Trophoblast cell (in vitro differentiated cells and primary cell): Measurements from ENCODE around the gene ERCC6L.

Experiments
- DNase-seq, 2 donors: peaks; one replicate each; pipeline ENCODE4 v3.0.0-alpha.2; 2016
- H2AFZ ChIP-seq: 2 replicates; pipeline ENCODE4 v1.6.1; 2013; ENCODE audit warnings: low read length, moderate library complexity, mild to moderate bottlenecking; ENCODE audit not compliant: insufficient read depth, poor library complexity
- H2AK5ac ChIP-seq: 2 replicates; pipeline ENCODE4 v1.6.1; 2013; ENCODE audit warnings: mild to moderate bottlenecking, low read length
- H2BK120ac ChIP-seq: 2 replicates; pipeline ENCODE4 v1.6.1; 2013; ENCODE audit warnings: low read length, mild to moderate bottlenecking, moderate library complexity; ENCODE audit not compliant: insufficient read depth, poor library complexity
- H2BK12ac ChIP-seq: 2 replicates; pipeline ENCODE4 v1.6.1; 2013; ENCODE audit warnings: mild to moderate bottlenecking, low read length, moderate library complexity
- H2BK5ac ChIP-seq: 2 replicates; pipeline ENCODE4 v1.6.1; 2013; ENCODE audit warnings: low read length, low read depth, moderate library complexity, mild to moderate bottlenecking; ENCODE audit not compliant: poor library complexity
- H3K14ac ChIP-seq: 2 replicates; pipeline ENCODE4 v1.6.1; 2013; ENCODE audit warnings: mild to moderate bottlenecking, low read length
- H3K18ac ChIP-seq: 2 replicates; pipeline ENCODE4 v1.6.1; 2013; ENCODE audit warnings: mild to moderate bottlenecking, low read length
- H3K23ac ChIP-seq: 2 replicates; pipeline ENCODE4 v1.6.1; 2013; ENCODE audit warnings: low read length
- H3K27ac ChIP-seq: 2 replicates; pipeline ENCODE4 v1.5.1; 2013; ENCODE audit warnings: low read depth, mild to moderate bottlenecking, inconsistent platforms, low read length, moderate library complexity
- H3K27me3 ChIP-seq: 2 replicates; pipeline ENCODE4 v1.6.1; 2013; ENCODE audit warnings: inconsistent platforms, mild to moderate bottlenecking, low read length, moderate library complexity; ENCODE audit not compliant: insufficient read depth
- H3K36me3 ChIP-seq, 2 experiments: 1 replicate in 1 of 2; 2 replicates in 1 of 2; pipeline ENCODE4 v1.6.1; 2013; ENCODE audit warnings: low read length in 2 of 2, mild to moderate bottlenecking in 2 of 2, moderate library complexity in 1 of 2; ENCODE audit not compliant: insufficient read depth in 2 of 2, control insufficient read depth in 1 of 2
- H3K4ac ChIP-seq: 2 replicates; pipeline ENCODE4 v1.6.1; 2013; ENCODE audit warnings: low read depth, mild to moderate bottlenecking, low read length, moderate library complexity
- H3K4me1 ChIP-seq, 2 experiments: 1 replicate in 1 of 2; 2 replicates in 1 of 2; pipeline ENCODE4 v1.6.1; 2013; ENCODE audit warnings: low read length in 2 of 2, mild to moderate bottlenecking in 2 of 2, moderate library complexity in 1 of 2; ENCODE audit not compliant: insufficient read depth in 2 of 2, control insufficient read depth in 1 of 2
- H3K4me2 ChIP-seq: 2 replicates; pipeline ENCODE4 v1.6.1; 2013; ENCODE audit warnings: inconsistent platforms, mild to moderate bottlenecking, low read length, moderate library complexity
- H3K4me3 ChIP-seq: 2 replicates; pipeline ENCODE4 v1.5.1; 2013; ENCODE audit warnings: mild to moderate bottlenecking, low read depth, low read length, inconsistent platforms
- H3K79me1 ChIP-seq: one replicate; pipeline ENCODE4 v1.6.1; 2013; ENCODE audit warnings: low read length
- H3K79me2 ChIP-seq: 2 replicates; pipeline ENCODE4 v1.6.1; 2013; ENCODE audit warnings: low read length, mild to moderate bottlenecking; ENCODE audit not compliant: control insufficient read depth, insufficient read depth, poor library complexity
- H3K9ac ChIP-seq: 2 replicates; pipeline ENCODE4 v1.6.1; 2013; ENCODE audit warnings: mild to moderate bottlenecking, low read length
- H3K9me3 ChIP-seq: 2 replicates; pipeline ENCODE4 v1.6.1; 2013; ENCODE audit warnings: low read depth, mild to moderate bottlenecking, control low read depth, inconsistent platforms, low read length; ENCODE audit not compliant: insufficient read depth
- H4K12ac ChIP-seq: 2 replicates; pipeline ENCODE4 v1.6.1; 2013; ENCODE audit warnings: low read depth, mild to moderate bottlenecking, low read length, moderate library complexity
- H4K8ac ChIP-seq: 2 replicates; pipeline ENCODE4 v1.6.1; 2013; ENCODE audit warnings: low read depth, mild to moderate bottlenecking, low read length, moderate library complexity
- H4K91ac ChIP-seq: one replicate; pipeline ENCODE4 v1.6.1; 2013; ENCODE audit warnings: low read depth, mild to moderate bottlenecking, low read length, moderate library complexity
- WGBS: extraction: QIAGEN DNeasy Blood & Tissue Kit; methylation state at CpG from one replicate; pipeline ENCODE4 v1.1.7; 2013; ENCODE audit warnings: missing lambda C conversion rate; ENCODE audit not compliant: insufficient read length, insufficient coverage; ENCODE audit errors: extremely low coverage; 5-methylcytosine and 5-hydroxymethylcytosine counted together

The ERCC6L gene

DNA sequence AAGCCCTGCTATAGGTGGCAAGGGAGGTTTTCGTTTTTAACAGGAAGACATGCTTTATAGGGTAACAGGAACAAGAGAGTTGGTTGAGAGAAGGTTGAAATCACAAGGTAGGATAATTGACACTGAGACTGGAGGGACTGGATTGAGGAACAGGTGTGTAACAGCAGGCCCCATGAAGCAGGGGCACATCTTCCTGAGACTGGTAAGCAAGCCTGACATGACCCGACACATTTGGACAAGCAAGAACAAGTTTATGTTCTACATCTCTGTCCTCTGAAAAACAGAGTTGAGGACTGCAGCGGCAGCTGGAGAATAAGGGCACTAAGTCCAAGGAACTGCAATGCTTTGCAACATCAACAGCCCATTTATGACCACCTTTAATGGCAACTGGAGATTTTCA is 33.0 kb upstream of the ERCC6L start:
- H3K4me2 ChIP-seq = no peak overlapping the region
- peaks cover 2% of the 10 kb centered on the region for H3K79me2 ChIP-seq
- H4K8ac ChIP-seq = no peak overlapping the region
- no peak overlapping the region for H3K18ac ChIP-seq
- no peaks in the 10 kb centered on the region for H3K27me3 ChIP-seq
- H4K12ac ChIP-seq = no peak overlapping the region
- WGBS = no CpG with 5 or more reads among the region's 3 CpGs
- H3K9me3 ChIP-seq = no peaks in the 10 kb centered on the region
- no peak overlapping the region for H3K27ac ChIP-seq
- no peak overlapping the region for H4K91ac ChIP-seq
- H3K9ac ChIP-seq = no peak overlapping the region
- no peak overlapping the region for H3K14ac ChIP-seq
- H3K23ac ChIP-seq = no peak overlapping the region
- H3K79me1 ChIP-seq = peaks cover 2% of the 10 kb centered on the region
- no peak overlapping the region for H2AFZ ChIP-seq
- no peak for DNase-seq
- H3K36me3 ChIP-seq = peaks cover 31 to 58% of the 10 kb centered on the region in 2 experiments
- H2BK12ac ChIP-seq = no peak overlapping the region
- H2AK5ac ChIP-seq = no peak overlapping the region
- H2BK120ac ChIP-seq = no peak overlapping the region
- no peak overlapping the region for H3K4me3 ChIP-seq
- no peaks in the 10 kb centered on the region for H3K4me1 ChIP-seq
- H3K4ac ChIP-seq = no peak overlapping the region
- no peak overlapping the region for H2BK5ac ChIP-seq

DNA sequence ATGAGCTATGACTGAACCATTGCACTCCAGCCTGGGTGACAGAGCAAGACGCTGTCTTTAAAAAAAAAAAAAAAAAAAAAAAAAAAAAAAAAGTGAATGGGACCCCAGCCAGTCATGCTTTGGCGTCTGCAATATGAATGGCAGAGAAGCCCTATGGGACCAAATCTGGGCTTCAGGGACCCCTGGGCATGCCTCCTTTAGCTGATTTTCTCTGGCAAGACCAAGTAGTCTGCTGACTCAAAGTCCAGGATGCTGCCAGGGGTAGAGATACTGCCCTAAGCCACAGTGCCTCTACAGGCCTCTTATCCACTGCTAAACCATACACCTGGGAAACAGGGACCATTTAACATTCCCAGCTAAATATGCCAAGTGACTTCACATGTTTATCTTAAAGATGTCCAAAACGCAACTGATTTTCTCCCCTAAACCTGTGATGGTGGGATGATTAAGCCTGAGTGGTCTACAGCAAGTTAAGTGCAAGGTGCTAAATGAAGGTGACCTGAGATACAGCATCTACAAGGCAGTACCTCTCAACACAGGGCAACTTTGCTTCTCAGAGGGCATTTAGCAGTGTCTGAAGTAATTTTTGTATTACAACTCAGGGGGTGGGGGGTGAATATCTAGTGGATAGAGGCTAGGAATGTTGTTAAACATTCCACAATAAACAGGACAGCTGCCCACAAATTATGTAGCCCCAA is 32.4 kb upstream of the ERCC6L start:
- H3K27ac ChIP-seq = no peak overlapping the region

DNA sequence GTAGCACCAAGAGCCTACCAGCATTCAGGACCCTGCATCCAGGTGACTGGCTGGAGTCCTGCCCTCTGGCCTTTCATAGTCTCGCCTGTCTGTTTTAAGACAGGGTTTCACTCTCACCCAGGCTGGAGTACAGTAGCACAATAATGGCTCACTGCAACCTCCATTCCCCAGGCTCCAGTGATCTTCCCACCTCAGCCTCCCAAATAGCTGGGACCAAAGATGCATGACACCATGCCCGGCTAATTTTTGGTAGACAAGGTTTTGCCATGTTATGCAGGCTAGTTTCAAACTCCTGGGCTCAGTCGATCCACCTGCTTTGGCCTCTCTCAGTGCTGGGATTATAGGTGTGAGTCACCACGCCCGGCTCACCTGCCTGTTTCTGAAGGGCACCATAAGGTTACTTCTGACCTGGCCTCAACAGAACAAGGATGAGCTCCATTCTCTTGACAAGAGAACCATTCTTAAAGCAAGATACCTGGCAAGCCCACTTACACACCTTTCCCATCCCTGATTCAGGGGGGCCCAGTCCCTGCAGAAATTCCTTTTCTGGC is 31.6 kb upstream of the ERCC6L start:
- Histone ChIP-seq H3K4ac (no peak overlapping the region), H2BK5ac (no peak overlapping the region), H3K14ac (no peak overlapping the region), H4K12ac (no peak overlapping the region), H2BK12ac (no peak overlapping the region), H3K36me3 (peaks cover 31 to 55% of the 10 kb centered on the region in 2 experiments), H3K9me3 (no peaks in the 10 kb centered on the region), H3K4me2 (no peak overlapping the region), H2AK5ac (no peak overlapping the region), H3K79me1 (no peaks in the 10 kb centered on the region), H3K23ac (no peak overlapping the region), H3K9ac (no peak overlapping the region), H3K79me2 (no peaks in the 10 kb centered on the region), H3K4me3 (no peak overlapping the region), H4K8ac (no peak overlapping the region), H2AFZ (no peak overlapping the region), H2BK120ac (no peak overlapping the region), H4K91ac (no peak overlapping the region), H3K18ac (no peak overlapping the region), H3K27ac (no peak overlapping the region), H3K27me3 (no peaks in the 10 kb centered on the region), H3K4me1 (no peaks in the 10 kb centered on the region)
- WGBS = no CpG with 5 or more reads among the region's 5 CpGs
- DNase-seq = no peak

More for the DNA sequence above, 32.4 kb upstream of the ERCC6L start:
- H3K9ac ChIP-seq = no peak overlapping the region
- no peak overlapping the region for H4K12ac ChIP-seq
- H3K4me2 ChIP-seq = no peak overlapping the region
- H3K9me3 ChIP-seq = no peaks in the 10 kb centered on the region
- H3K18ac ChIP-seq = no peak overlapping the region
- DNase-seq = no peak
- H2BK12ac ChIP-seq = no peak overlapping the region
- WGBS = no CpG with 5 or more reads among the region's 3 CpGs
- H2BK120ac ChIP-seq = no peak overlapping the region
- H2AK5ac ChIP-seq = no peak overlapping the region
- H3K79me1 ChIP-seq = no peaks in the 10 kb centered on the region
- H3K4ac ChIP-seq = no peak overlapping the region
- H3K27me3 ChIP-seq = no peaks in the 10 kb centered on the region
- peaks cover 31 to 58% of the 10 kb centered on the region in 2 experiments for H3K36me3 ChIP-seq
- H2AFZ ChIP-seq = no peak overlapping the region
- H2BK5ac ChIP-seq = no peak overlapping the region
- no peak overlapping the region for H3K4me3 ChIP-seq
- no peaks in the 10 kb centered on the region for H3K4me1 ChIP-seq
- no peak overlapping the region for H3K14ac ChIP-seq
- no peak overlapping the region for H4K91ac ChIP-seq
- no peak overlapping the region for H4K8ac ChIP-seq
- no peak overlapping the region for H3K23ac ChIP-seq
- H3K79me2 ChIP-seq = no peaks in the 10 kb centered on the region

DNA sequence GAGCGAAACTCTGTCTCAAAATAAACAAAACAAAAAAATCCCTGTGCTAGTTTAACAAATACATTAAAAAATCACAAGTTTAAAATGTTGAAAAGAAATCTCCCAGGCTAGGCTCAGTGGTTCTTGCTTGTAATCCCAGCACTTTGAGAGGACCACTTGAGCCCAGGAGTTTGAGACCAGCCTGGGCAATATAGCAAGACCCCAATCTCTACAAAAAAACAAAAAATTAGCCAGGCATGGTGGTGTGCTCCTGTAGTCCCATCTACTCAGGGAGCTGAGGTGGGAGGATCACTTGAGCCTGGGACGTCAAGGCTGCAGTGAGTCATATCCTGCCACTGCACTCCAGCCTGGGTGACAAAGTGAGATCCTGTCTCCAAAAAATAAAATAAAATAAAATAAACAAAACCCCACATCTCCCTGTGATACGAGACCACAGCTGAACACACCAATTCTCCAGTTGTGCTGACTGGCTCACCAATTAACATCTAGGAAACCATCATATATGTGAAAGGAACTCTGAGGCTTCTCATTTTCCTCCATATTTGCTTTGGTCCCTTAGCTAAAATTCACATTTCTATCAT is 30.9 kb upstream of the ERCC6L start:
- H3K36me3 ChIP-seq = peaks cover 31 to 51% of the 10 kb centered on the region in 2 experiments
- no peak overlapping the region for H3K4ac ChIP-seq
- H4K12ac ChIP-seq = no peak overlapping the region
- H4K8ac ChIP-seq = no peak overlapping the region
- no peak for DNase-seq
- no peak overlapping the region for H3K4me3 ChIP-seq
- no peak overlapping the region for H3K9ac ChIP-seq
- no peaks in the 10 kb centered on the region for H3K27me3 ChIP-seq
- no CpG with 5 or more reads among the region's 3 CpGs for WGBS
- H3K79me2 ChIP-seq = no peaks in the 10 kb centered on the region
- H3K18ac ChIP-seq = no peak overlapping the region
- H3K4me2 ChIP-seq = no peak overlapping the region
- no peak overlapping the region for H3K23ac ChIP-seq
- no peak overlapping the region for H2AFZ ChIP-seq
- H2BK120ac ChIP-seq = no peak overlapping the region
- no peak overlapping the region for H2AK5ac ChIP-seq
- H4K91ac ChIP-seq = no peak overlapping the region
- H3K14ac ChIP-seq = no peak overlapping the region
- no peaks in the 10 kb centered on the region for H3K79me1 ChIP-seq
- no peak overlapping the region for H2BK12ac ChIP-seq
- no peak overlapping the region for H2BK5ac ChIP-seq
- no peaks in the 10 kb centered on the region for H3K4me1 ChIP-seq
- no peak overlapping the region for H3K27ac ChIP-seq
- H3K9me3 ChIP-seq = no peaks in the 10 kb centered on the region
